HepG2 (cell line): Measurements from ENCODE around the gene TLE1. TPM values are rescaled to one million over a fixed set of nuclear protein-coding genes. Genes with fewer than 3 reads are reported as not detected.

Source experiments
- BORCS8-MEF2B ChIP-seq: sonication (generic); formaldehyde crosslinking; IDR thresholded peaks from 2 replicates; pipeline ENCODE4 v1.8.0; 2022; ENCODE audit warnings: mild to moderate bottlenecking, missing genetic modification reagents
- DNMT1 ChIP-seq: sonication (generic); formaldehyde crosslinking; IDR thresholded peaks from 2 replicates; pipeline ENCODE4 v1.5.1; 2020; ENCODE audit warnings: mild to moderate bottlenecking, missing genetic modification reagents
- DPF2 ChIP-seq: sonication (generic); formaldehyde crosslinking; IDR thresholded peaks from 2 replicates; pipeline ENCODE4 v1.4.0; 2020; ENCODE audit warnings: mild to moderate bottlenecking, low read depth, missing genetic modification reagents, borderline replicate concordance
- DR1 ChIP-seq: sonication (generic); formaldehyde crosslinking; IDR thresholded peaks from 2 replicates; pipeline ENCODE4 v1.8.0; 2021; ENCODE audit warnings: mild to moderate bottlenecking, missing genetic modification reagents, inconsistent platforms
- EP300 ChIP-seq, 3 experiments: sonication (generic) in 1 of 3; formaldehyde crosslinking in 1 of 3; IDR thresholded peaks; 2 replicates each; pipeline versions ENCODE4 v1.5.1 to v1.6.1; 2011 to 2020; ENCODE audit warnings: low read depth in 2 of 3, low read length in 2 of 3, borderline replicate concordance in 1 of 3, improper control_type of control experiment in 1 of 3, mild to moderate bottlenecking in 1 of 3, missing genetic modification reagents in 1 of 3, moderate library complexity in 1 of 3
- FLYWCH1 ChIP-seq: sonication (generic); formaldehyde crosslinking; IDR thresholded peaks from 2 replicates; pipeline ENCODE4 v1.8.1; 2023; ENCODE audit warnings: mild to moderate bottlenecking, missing genetic modification reagents
- GABPB1 ChIP-seq: IDR thresholded peaks from 2 replicates; pipeline ENCODE4 v1.6.1; 2016; ENCODE audit warnings: mild to moderate bottlenecking, missing genetic modification reagents, moderate library complexity, missing compliant biosample characterization
- GMEB1 ChIP-seq: sonication (generic); formaldehyde crosslinking; IDR thresholded peaks from 2 replicates; pipeline ENCODE4 v1.5.1; 2020; ENCODE audit warnings: missing genetic modification reagents, mild to moderate bottlenecking, borderline replicate concordance
- JUND ChIP-seq: sonication (generic); formaldehyde crosslinking; IDR thresholded peaks from 2 replicates; pipeline ENCODE4 v1.8.0; 2022; ENCODE audit warnings: mild to moderate bottlenecking, missing genetic modification reagents
- KMT2A ChIP-seq: sonication (generic); formaldehyde crosslinking; IDR thresholded peaks from 2 replicates; pipeline ENCODE4 v1.4.0; 2020; ENCODE audit warnings: missing genetic modification reagents
- MXD3 ChIP-seq: IDR thresholded peaks from 2 replicates; pipeline ENCODE4 v1.6.1; 2016; ENCODE audit warnings: mild to moderate bottlenecking, missing biosample characterization, missing genetic modification reagents
- PHF21A ChIP-seq: sonication (generic); formaldehyde crosslinking; IDR thresholded peaks from 2 replicates; pipeline ENCODE4 v1.5.0; 2020; ENCODE audit warnings: mild to moderate bottlenecking, missing genetic modification reagents
- PHF8 ChIP-seq: sonication (generic); formaldehyde crosslinking; IDR thresholded peaks from 2 replicates; pipeline ENCODE4 v1.5.0; 2020; ENCODE audit warnings: missing genetic modification reagents
- POLR2A ChIP-seq, 2 experiments: IDR thresholded peaks; 2 replicates each; pipeline ENCODE4 v1.6.1; 2011; ENCODE audit warnings: low read depth in 2 of 2, low read length in 2 of 2, mild to moderate bottlenecking in 1 of 2, moderate library complexity in 1 of 2; ENCODE audit not compliant: insufficient read depth in 1 of 2
- RARG ChIP-seq: sonication (generic); formaldehyde crosslinking; IDR thresholded peaks from 2 replicates; pipeline ENCODE4 v1.4.0; 2020; ENCODE audit warnings: low read depth, mild to moderate bottlenecking, missing genetic modification reagents
- RBM39 ChIP-seq: fragments of 200-400 bp; formaldehyde crosslinking; IDR thresholded peaks from one replicate; pipeline ENCODE4 v1.6.1; 2018; ENCODE audit warnings: antibody characterized with exemption, mild to moderate bottlenecking, low read depth, low read length; ENCODE audit not compliant: poor library complexity, severe bottlenecking
- SETDB1 ChIP-seq: sonication (generic); formaldehyde crosslinking; IDR thresholded peaks from 2 replicates; pipeline ENCODE4 v1.5.1; 2020; ENCODE audit warnings: missing genetic modification reagents, mild to moderate bottlenecking, borderline replicate concordance
- SIX1 ChIP-seq: sonication (generic); formaldehyde crosslinking; IDR thresholded peaks from 2 replicates; pipeline ENCODE4 v1.4.0; 2020; ENCODE audit warnings: missing genetic modification reagents, borderline replicate concordance
- SMARCC2 ChIP-seq: fragments of 450-650 bp; IDR thresholded peaks from 2 replicates; pipeline ENCODE4 v1.6.1; 2017; ENCODE audit warnings: antibody characterized with exemption, mild to moderate bottlenecking
- TRIM22 ChIP-seq: fragments of 450-650 bp; IDR thresholded peaks from 2 replicates; pipeline ENCODE4 v1.6.1; 2017
- ZBTB7A ChIP-seq: sonication (generic); formaldehyde crosslinking; IDR thresholded peaks from 2 replicates; pipeline ENCODE4 v1.8.0; 2022; ENCODE audit warnings: mild to moderate bottlenecking, missing genetic modification reagents
- ZKSCAN5 ChIP-seq: sonication (generic); formaldehyde crosslinking; IDR thresholded peaks from 2 replicates; pipeline ENCODE4 v1.5.1; 2020; ENCODE audit warnings: mild to moderate bottlenecking, missing genetic modification reagents
- ZNF331 ChIP-seq: sonication (generic); formaldehyde crosslinking; IDR thresholded peaks from 2 replicates; pipeline ENCODE4 v1.4.0; 2020; ENCODE audit warnings: missing genetic modification reagents
- ZNF549 ChIP-seq: sonication (generic); formaldehyde crosslinking; IDR thresholded peaks from 2 replicates; pipeline ENCODE4 v1.5.0; 2020; ENCODE audit warnings: missing genetic modification reagents
- ZNF567 ChIP-seq: sonication (generic); formaldehyde crosslinking; IDR thresholded peaks from 2 replicates; pipeline ENCODE4 v1.8.1; 2023; ENCODE audit warnings: mild to moderate bottlenecking, missing genetic modification reagents, borderline replicate concordance
- ZNF782 ChIP-seq: sonication (generic); formaldehyde crosslinking; IDR thresholded peaks from 2 replicates; pipeline ENCODE4 v1.4.0; 2020; ENCODE audit warnings: missing genetic modification reagents, mild to moderate bottlenecking, borderline replicate concordance
- ZNF790 ChIP-seq: sonication (generic); formaldehyde crosslinking; IDR thresholded peaks from 2 replicates; pipeline ENCODE4 v1.8.0; 2022; ENCODE audit warnings: missing genetic modification reagents, mild to moderate bottlenecking, borderline replicate concordance
- ZSCAN12 ChIP-seq: sonication (generic); formaldehyde crosslinking; IDR thresholded peaks from 2 replicates; pipeline ENCODE4 v1.9.0; 2021; ENCODE audit warnings: mild to moderate bottlenecking, missing genetic modification reagents
- polyA plus RNA-seq, 8 experiments: library from polyadenylated mRNA; depleted of rRNA in 3 of 8; stranded (reverse) in 7 of 8; unstranded in 1 of 8; fragments of >200 nt; fragmentation: Illumina TruSeq in 4 of 8; extraction: Trizol in 4 of 8; gene quantifications; 2 replicates each; pipeline versions ENCODE4 v1.2.1 to v1.2.3, GENCODE V29; 2011 to 2016; ENCODE audit warnings: low read depth in 4 of 8, missing spikeins in 1 of 8, mixed read lengths in 1 of 8; ENCODE audit not compliant: insufficient read depth in 1 of 8
- total RNA-seq, 5 experiments: library from RNA; depleted of rRNA; stranded (reverse); fragments of >200 nt; fragmentation: Illumina TruSeq; extraction: Trizol; gene quantifications; 2 replicates each; pipeline ENCODE4 v1.2.3, GENCODE V29; 2016; ENCODE audit warnings: low read depth in 1 of 5

Gene TLE1
- total and polyA plus RNA-seq, 2 of the 13 experiments (the other 11 are each of a cell fraction or from before 2014, with no cell fraction given), result 35.9 to 109 TPM

GRCh38 chr9:81686614-81687520 is 2.5 kb downstream of the TLE1 start (continued):
- TF ChIP-seq ZSCAN12 (CRISPR knock-in tag), result no peak; the same call in 1 of the 2 replicates
- TF ChIP-seq EP300 (IDR thresholded peaks at IDR 0.05; ENCODE audit: low read depth in 2 of 2, low read length in 2 of 2), result peak; percentile 75 to 99
- TF ChIP-seq EP300 (CRISPR knock-in tag; IDR thresholded peaks at IDR 0.05; ENCODE audit: borderline replicate concordance), result peak; percentile 97
- no peak for TF ChIP-seq ZNF567 (CRISPR knock-in tag)
- TF ChIP-seq POLR2A (IDR thresholded peaks at IDR 0.05; ENCODE audit: insufficient read depth in 1 of 2, low read depth in 2 of 2, low read length in 2 of 2), result peak in 1 of 2 experiments; percentile 45; a peak in 2 of 4 replicates
- TF ChIP-seq PHF21A, result peak; percentile 89
- TF ChIP-seq ZBTB7A (CRISPR knock-in tag), result 0 out of 2 replicates have a peak, but pooled peaks have one; percentile 44
- TF ChIP-seq GMEB1 (CRISPR knock-in tag), result peak; percentile 64
- TF ChIP-seq DPF2, result peak; percentile 96
- TF ChIP-seq RBM39, result no peak
- TF ChIP-seq BORCS8-MEF2B, result peak; percentile 11; the same call in 1 of the 2 replicates
- no peak for TF ChIP-seq DNMT1 (CRISPR knock-in tag)
- peak; percentile 36; the same call in 1 of the 2 replicates for TF ChIP-seq SMARCC2
- no peak for TF ChIP-seq SETDB1 (CRISPR knock-in tag)
- TF ChIP-seq DR1 (CRISPR knock-in tag), result no peak
- no peak for TF ChIP-seq JUND (CRISPR knock-in tag)
- no peak for TF ChIP-seq ZNF549
- TF ChIP-seq KMT2A (CRISPR knock-in tag), result peak; percentile 64
- no peak for TF ChIP-seq ZNF782 (CRISPR knock-in tag)
- TF ChIP-seq PHF8 (CRISPR knock-in tag), result peak; percentile 36; the same call in 1 of the 2 replicates
- peak; percentile 55; the same call in 1 of the 2 replicates for TF ChIP-seq MXD3 (CRISPR knock-in tag)
- no peak for TF ChIP-seq FLYWCH1
- no peak for TF ChIP-seq ZNF790 (CRISPR knock-in tag)
- peak; percentile 82 for TF ChIP-seq ZNF331 (CRISPR knock-in tag)
- TF ChIP-seq ZKSCAN5 (CRISPR knock-in tag), result no peak
- TF ChIP-seq SIX1, result peak; percentile 91
- peak; percentile 50 for TF ChIP-seq GABPB1 (CRISPR knock-in tag)
- TF ChIP-seq TRIM22, result no peak
- no peak for TF ChIP-seq RARG (CRISPR knock-in tag)
